ENCODE data around the gene RHD. TPM values are rescaled to one million over a fixed set of nuclear protein-coding genes. Genes with fewer than 3 reads are reported as not detected.
A peak's percentile ranks its signal among the peaks of the same experiment; 100 is the strongest.

The RHD gene
- total and polyA plus RNA-seq, 10 of the 15 experiments (the other 5 are each of a cell fraction or from before 2014, with no cell fraction given): 0.02 to 0.34 (median 0.18) TPM; not detected in 6

DNA sequence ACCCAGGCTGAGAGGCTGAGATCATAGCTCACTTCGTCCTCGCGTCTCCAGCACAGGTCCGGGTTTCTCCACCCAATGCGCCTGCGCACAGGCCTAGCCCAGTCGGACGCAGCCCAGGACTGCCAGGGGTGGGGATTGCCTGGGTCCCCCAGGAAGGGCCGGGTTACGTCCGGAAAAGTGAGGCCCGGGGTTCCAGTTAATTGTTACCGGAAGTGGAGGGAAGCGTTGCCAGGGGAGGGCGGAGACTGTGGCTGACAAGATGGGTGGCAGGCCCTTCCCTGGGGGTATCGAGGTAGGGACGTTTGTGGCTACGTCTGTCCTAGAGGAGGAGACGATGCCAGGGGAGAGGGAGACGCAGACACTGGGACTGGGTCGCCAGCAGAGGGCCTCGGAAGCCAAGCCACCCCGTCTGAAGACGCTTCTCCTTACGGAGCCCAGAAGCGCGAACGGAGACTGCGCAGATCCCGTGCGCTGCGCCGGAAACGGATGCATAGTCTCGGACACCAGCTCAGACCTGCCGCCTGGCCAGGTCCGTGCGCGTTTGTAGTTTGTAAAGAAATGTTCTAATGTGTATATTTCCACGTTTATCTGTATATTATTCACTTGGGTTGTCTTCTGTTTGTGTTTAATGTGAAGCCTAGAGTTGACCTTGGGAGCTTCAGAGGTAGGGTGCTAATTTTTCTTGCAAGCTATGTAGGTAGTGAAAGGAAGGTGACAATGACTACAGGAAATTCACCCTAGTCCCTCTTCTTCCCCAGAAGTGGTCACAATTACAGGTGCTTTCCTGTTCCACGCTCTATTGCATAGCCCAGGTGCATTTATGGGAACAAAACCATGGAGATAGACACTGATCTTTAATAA lies 32.4 kb upstream of the RHD start (continued):
- TF ChIP-seq HDAC2 (IDR thresholded peaks at IDR 0.05): no peak; the same call in 1 of the 2 replicates
- no peak for TF ChIP-seq EP300 (IDR thresholded peaks at IDR 0.05; ENCODE audit: borderline replicate concordance in 1 of 2, control insufficient read depth in 1 of 2, low read depth in 2 of 2, low read length in 2 of 2)
- peak; percentile 38 for TF ChIP-seq RELA (IDR thresholded peaks at IDR 0.05; ENCODE audit: borderline replicate concordance, partially characterized antibody)
- TF ChIP-seq BHLHE40 (IDR thresholded peaks at IDR 0.05; ENCODE audit: borderline replicate concordance in 1 of 2, low read depth in 2 of 2, low read length in 1 of 2): peak; percentile 71 to 93; a peak in 3 of 4 replicates
- no peak for TF ChIP-seq RAD51 (IDR thresholded peaks at IDR 0.05)
- TF ChIP-seq, protein P1, sequence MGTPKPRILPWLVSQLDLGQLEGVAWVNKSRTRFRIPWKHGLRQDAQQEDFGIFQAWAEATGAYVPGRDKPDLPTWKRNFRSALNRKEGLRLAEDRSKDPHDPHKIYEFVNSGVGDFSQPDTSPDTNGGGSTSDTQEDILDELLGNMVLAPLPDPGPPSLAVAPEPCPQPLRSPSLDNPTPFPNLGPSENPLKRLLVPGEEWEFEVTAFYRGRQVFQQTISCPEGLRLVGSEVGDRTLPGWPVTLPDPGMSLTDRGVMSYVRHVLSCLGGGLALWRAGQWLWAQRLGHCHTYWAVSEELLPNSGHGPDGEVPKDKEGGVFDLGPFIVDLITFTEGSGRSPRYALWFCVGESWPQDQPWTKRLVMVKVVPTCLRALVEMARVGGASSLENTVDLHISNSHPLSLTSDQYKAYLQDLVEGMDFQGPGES (IDR thresholded peaks at IDR 0.05): peak; percentile 9; the same call in 1 of the 2 replicates
- no peak for TF ChIP-seq ZNF274 (IDR thresholded peaks at IDR 0.05; ENCODE audit: insufficient read depth, insufficient read length)
- TF ChIP-seq MEF2A (IDR thresholded peaks at IDR 0.05; ENCODE audit: insufficient read depth, low read depth, low read length): peak; percentile 67
- TF ChIP-seq IKZF2 (IDR thresholded peaks at IDR 0.05): peak; percentile 91 to 94
- TF ChIP-seq PAX8 (IDR thresholded peaks at IDR 0.05): peak; percentile 90
- peak; percentile 91 for TF ChIP-seq ZBED1 (IDR thresholded peaks at IDR 0.05; ENCODE audit: borderline replicate concordance)
- TF ChIP-seq NFIC (IDR thresholded peaks at IDR 0.05; ENCODE audit: low read depth, low read length): 0 out of 2 replicates have a peak, but pooled peaks have one; percentile 16
- TF ChIP-seq ASH2L (IDR thresholded peaks at IDR 0.05; ENCODE audit: borderline replicate concordance, low read depth): no peak
- TF ChIP-seq, protein P2, sequence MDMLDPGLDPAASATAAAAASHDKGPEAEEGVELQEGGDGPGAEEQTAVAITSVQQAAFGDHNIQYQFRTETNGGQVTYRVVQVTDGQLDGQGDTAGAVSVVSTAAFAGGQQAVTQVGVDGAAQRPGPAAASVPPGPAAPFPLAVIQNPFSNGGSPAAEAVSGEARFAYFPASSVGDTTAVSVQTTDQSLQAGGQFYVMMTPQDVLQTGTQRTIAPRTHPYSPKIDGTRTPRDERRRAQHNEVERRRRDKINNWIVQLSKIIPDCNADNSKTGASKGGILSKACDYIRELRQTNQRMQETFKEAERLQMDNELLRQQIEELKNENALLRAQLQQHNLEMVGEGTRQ (IDR thresholded peaks at IDR 0.05; ENCODE audit: borderline replicate concordance, low read depth, low read length): no peak
- TF ChIP-seq IKZF1 (conservative IDR thresholded peaks at IDR 0.05): peak; percentile 94
- no peak for TF ChIP-seq HDAC6 (IDR thresholded peaks at IDR 0.05; ENCODE audit: unreplicated experiment)
- TF ChIP-seq SUPT20H (IDR thresholded peaks at IDR 0.05; ENCODE audit: borderline replicate concordance, control insufficient read depth, low read depth, low read length): no peak
- peak; percentile 28 for TF ChIP-seq PBX3 (IDR thresholded peaks at IDR 0.05; ENCODE audit: insufficient replicate concordance, low read depth, low read length)
- TF ChIP-seq, protein P3, sequence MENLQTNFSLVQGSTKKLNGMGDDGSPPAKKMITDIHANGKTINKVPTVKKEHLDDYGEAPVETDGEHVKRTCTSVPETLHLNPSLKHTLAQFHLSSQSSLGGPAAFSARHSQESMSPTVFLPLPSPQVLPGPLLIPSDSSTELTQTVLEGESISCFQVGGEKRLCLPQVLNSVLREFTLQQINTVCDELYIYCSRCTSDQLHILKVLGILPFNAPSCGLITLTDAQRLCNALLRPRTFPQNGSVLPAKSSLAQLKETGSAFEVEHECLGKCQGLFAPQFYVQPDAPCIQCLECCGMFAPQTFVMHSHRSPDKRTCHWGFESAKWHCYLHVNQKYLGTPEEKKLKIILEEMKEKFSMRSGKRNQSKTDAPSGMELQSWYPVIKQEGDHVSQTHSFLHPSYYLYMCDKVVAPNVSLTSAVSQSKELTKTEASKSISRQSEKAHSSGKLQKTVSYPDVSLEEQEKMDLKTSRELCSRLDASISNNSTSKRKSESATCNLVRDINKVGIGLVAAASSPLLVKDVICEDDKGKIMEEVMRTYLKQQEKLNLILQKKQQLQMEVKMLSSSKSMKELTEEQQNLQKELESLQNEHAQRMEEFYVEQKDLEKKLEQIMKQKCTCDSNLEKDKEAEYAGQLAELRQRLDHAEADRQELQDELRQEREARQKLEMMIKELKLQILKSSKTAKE (IDR thresholded peaks at IDR 0.05; ENCODE audit: low read depth, poor library complexity, severe bottlenecking): no peak
- TF ChIP-seq CREM (IDR thresholded peaks at IDR 0.05; ENCODE audit: low read depth): peak; percentile 31; the same call in 1 of the 2 replicates
- TF ChIP-seq RCOR1 (conservative IDR thresholded peaks at IDR 0.05; ENCODE audit: low read depth, low read length): no peak
- no peak for TF ChIP-seq CHD1 (IDR thresholded peaks at IDR 0.05; ENCODE audit: low read depth, low read length)
- TF ChIP-seq SMC3 (IDR thresholded peaks at IDR 0.05; ENCODE audit: borderline replicate concordance, low read length): peak; percentile 44; the same call in 1 of the 2 replicates
- TF ChIP-seq SPI1 (IDR thresholded peaks at IDR 0.05; ENCODE audit: borderline replicate concordance, insufficient read depth, low read depth, low read length): no peak
- TF ChIP-seq NFYA (IDR thresholded peaks at IDR 0.05; ENCODE audit: borderline replicate concordance, low read depth, low read length): no peak
